Activated T-helper 1 cell treated with anti-CD3 and anti-CD28 coated beads, Interleukin-2, amount 50 U/mL, for 16 hours (primary cell): ENCODE results near the gene FBRSL1.

Experiments used
- DNase-seq, 2 donors: peaks; one replicate each; pipeline ENCODE4 v3.0.0-alpha.2; 2020; ENCODE audit warnings: low read depth in 1 of 2, low spot score in 1 of 2

The FBRSL1 gene

DNA sequence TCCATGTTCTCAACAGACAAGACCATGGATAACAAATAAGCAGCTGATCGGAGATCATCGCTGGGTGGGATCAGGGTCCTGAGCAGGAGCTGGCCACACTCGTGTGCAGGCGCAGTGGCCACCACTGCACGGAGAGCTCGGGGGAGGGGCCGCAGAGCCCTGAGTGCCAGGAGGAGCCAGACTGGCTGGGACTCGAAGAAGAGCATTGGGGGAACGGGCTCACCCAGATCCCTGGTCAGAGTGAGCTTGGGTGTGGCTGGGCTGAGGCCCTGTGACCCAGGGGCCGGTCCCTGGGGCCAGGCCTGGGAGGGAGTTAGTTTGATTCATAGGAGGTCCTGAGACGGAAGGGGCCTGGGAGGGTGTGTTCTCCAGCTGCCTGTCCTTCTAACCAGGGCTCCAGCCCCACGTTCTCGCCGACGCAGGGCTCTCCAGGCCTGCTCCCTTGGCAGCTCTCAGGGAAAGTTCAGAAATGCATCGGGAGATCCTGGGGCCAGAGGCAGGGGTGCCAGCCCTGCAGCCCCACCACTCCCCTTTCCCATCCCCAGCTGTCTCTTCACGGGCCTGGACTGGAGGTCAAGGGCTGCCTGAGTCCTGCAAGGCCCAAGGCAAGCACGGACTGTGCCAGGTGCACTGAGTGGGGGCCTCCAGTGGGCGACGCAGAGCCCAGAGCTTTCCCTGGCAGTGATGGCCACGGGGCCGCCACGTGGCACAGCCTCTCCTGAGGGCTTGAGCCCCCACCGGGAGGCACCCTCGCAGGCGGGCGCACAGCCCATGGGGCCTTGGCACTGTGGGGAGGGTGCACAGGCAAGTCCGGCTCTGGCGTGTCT is 48.1 kb downstream of the FBRSL1 start:
- no peak for DNase-seq

DNA sequence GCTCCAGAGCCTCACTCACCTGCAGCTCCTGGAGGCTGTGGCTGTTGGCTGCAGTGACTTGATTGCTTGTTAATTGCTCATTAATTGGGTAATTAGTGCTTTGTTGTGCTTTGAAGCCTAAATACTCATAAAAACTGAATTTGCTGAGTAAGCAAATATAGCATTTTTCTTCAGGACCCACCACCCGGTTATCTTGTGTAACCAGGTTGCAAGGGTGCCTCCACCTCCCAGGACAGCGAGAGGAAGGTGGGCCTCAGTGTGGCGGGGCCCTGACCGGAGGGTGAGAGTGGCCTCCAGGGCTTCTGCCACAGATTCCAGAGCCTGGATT is 48.7 kb downstream of the FBRSL1 start:
- DNase-seq = no peak

DNA sequence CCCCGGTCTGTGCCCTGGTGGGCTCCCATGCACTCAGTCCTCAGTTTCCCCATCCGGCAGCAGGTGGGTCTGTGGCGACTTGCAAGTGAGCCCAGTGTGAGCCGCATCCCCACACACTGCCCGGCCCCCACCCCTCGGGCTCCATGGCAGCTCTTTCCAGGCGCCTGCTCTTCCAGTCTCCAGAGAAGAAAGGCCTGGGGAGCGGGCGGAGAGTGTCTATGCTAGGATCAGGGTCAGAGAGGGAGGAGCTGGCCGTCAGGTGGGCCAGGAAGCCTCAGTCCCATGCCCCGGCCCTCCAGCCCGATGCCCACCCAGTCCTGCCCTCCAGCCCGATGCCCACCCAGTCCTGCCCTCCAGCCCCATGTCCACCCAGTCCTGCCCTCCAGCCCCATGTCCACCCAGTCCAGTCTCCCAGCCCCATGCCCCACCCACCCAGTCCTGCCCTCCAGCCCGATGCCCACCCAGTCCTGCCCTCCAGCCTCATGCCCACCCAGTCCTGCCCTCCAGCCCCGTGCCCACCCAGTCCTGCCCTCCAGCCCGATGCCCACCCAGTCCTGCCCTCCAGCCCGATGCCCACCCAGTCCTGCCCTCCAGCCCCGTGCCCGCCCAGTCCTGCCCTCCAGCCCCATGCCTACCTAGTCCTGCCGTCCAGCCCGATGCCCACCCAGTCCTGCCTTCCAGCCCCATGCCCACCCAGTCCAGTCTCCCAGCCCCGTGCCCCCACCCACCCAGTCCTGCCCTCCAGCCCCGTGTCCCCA is 49.2 kb downstream of the FBRSL1 start:
- no peak for DNase-seq

DNA sequence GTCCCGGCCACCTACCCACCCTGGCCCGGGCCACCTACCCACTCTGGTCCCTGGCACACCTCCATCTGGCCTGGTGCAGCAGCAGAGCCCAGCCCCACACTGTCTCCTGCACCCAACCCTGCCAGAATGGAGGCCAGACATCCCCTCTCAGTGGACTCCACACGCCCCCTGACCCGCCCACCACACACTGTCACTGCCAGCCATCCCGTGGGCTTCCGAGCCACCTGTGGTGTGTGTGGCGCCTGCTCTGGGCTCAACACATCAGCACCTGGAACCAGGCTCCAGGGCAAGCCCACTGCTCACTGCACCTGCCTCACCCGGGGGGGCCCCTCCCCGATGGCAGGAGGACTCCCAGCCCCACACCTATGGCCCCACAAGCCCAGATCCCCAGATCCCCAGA is 50.5 kb downstream of the FBRSL1 start:
- DNase-seq = no peak

DNA sequence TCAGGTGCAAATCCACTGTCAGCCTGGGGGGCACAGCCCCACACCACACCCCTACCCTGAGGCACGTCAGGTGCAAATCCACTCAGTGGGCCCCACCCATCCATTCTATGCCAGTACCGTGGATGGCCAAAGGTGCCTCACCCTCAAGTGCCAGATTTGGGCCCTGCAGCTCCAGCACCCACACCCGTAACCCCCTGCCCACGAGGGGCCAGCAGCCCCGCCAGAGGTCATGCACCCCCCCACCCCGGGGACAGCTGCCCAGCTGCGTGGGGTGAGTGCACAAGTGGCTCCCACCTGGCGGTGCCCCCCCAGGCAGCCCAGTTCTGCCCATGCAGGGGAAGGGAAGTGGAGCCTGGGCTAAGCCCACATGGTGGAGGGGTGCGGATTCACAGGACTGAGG is 51.2 kb downstream of the FBRSL1 start:
- no peak for DNase-seq

DNA sequence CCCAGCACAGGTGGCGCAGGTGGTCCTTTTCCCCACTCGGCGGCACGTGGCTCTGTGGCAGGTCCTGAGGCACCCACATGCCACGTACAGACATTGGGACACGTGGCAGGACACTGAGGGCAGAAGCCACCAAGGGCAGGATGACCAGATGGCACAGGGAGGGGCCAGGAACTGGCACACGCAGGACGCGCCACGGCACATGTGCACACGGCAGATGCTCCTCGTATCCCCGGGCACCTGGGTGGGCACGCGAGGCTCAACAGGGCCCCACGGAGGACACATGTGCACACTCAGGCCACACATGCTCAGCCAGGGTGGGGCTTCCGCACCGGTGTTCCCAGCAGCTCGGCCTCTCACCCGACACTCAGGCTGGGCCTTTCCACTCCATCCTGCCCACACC is 52.0 kb downstream of the FBRSL1 start:
- DNase-seq = no peak

DNA sequence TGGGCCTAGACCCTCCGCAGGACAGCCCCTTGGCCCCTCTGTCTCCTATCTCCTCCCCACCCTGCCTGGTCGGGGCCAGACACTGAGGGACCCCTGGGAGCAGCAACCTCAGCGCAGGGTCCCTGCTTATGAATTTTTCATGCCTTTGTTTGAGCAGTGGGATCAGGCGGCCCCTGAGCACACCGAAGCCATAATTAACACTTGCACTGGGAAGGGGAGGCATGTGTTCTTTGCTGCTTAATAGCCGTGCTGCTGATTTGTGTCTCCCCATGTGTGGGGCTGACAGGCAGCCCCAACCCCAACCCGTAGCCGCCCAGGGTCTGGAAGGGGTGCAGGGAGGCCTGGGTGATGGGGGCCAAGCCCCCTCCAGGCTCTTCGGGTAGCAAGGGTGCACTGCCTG is 52.7 kb downstream of the FBRSL1 start:
- DNase-seq = no peak

DNA sequence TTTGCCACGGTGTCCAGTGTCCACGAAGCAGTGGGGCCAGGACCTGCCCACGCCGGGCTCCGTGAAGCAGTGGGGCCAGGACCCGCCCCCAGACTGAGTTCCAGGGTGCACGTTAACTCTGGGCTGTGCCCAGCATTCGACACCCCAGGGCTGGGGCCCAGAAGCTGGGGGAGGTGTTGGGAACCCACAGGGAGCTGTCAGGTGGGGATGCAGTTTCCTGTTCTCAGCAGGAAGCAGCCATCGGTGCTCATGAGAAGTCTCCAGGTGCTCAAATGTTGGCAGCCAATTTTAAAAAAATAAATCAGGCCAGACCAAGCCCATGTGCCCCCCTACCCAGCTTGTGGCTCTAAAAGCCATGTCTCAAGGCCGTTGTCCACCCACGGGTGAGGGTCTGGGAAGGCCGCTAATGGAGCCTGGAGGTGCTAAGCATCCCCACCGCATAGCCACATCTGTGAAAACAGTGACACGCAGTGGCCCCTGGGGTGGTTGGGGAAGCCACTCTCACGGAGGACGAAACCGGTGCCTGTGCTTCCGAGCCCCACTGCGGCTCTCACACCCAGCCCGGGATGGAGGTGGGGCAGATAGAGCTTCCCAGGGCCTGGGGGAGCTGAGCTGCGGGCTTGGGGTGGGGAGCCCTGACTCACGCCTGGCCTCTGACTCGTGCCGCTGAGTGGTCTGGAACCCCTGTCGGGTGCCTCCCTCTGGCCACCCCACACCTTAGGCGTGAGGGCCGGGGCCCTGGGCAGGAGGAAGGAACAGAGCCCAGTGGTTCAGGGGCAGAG is 53.5 kb downstream of the FBRSL1 start:
- no peak for DNase-seq

DNA sequence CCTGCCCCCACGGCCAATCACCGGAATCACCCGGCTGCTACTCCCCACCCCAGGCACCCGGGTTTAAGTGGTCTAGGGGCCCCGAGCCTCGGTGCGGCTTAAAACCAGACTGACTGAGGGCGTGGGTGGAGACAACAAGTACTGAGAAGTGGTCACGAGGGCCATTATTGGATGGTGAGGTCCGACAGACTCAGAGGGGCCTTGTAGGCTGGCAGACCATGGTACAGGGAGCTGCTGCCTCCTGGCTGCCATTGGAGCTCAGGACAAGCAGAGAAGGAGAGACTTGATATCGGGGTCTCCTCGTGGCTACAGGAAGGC is 54.1 kb downstream of the FBRSL1 start:
- no peak for DNase-seq

DNA sequence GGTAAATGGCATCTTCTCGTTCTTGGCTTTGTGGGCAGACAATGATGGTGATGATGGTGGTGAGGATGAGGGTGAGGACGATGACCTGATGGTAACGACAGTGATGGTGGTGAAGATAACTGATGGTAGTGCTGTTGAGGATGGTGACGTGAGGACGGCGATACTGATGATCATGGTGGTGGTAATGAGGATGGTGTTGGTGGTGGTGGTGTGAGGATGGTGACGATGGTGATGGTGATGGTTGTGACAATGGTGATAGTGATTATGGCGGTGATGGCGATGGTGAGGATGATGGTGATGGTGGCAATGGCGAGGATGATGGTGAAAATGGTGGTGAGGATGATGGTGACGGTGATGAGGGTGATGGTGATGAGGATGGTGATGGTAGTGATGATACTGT is 54.5 kb downstream of the FBRSL1 start:
- DNase-seq = no peak

DNA sequence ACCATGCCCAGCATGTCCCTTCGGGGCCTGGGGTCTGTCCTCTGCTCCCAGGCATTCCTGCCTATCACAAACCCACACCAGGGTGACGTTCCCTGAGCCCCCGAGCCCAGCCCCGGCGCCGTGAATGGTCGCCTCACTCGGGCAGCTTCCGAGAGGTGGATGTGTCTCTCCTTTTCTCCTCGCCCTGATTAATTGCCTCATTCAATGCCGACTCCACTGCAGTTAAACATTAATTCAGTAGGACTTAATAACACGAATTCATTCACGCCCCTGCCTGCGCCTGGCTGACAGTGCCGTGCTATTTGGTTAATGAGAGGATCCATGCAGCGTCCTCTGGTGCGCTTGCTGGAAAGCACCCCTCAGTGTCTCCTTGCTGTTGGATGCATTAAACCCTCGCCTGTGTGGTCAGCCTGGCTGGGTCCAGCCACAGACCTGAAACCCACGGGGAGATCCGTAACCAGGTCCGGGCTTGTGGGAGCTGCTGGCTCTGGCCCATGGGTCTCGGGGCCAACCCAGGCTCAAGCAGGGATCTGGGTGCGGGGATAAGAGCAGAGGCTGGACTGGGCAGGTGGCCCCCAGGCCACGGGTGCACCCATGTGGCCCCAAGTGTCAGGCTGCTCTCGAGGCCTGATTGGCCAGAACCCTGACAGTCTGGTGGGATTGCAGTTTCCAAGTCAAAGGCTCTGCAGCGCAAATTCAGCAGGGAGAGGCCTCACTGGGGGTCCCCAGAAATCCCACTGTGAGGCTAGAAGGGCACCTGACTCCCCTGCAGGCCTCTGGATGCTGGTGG is 55.4 kb downstream of the FBRSL1 start:
- DNase-seq = no peak

DNA sequence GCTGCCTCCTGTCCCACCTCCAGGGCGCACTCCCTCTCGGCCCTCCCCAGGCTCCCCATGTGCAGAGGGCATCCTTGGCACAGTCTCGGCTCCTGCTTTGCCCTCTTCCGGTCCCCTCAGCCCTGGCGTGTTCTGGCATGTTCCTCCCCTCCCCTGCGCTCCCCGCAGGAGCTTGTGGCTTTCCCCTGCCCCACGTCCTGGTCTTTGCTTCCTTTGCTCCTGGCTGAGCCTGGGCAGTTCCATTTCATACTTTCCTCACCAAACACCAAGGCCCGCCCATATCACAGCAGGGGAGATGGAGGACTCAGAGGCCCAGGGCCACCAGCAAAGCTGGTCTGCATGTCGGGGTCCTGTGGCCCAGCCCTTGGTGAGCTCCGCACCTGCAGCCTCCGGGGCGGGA is 56.0 kb downstream of the FBRSL1 start:
- DNase-seq = no peak

DNA sequence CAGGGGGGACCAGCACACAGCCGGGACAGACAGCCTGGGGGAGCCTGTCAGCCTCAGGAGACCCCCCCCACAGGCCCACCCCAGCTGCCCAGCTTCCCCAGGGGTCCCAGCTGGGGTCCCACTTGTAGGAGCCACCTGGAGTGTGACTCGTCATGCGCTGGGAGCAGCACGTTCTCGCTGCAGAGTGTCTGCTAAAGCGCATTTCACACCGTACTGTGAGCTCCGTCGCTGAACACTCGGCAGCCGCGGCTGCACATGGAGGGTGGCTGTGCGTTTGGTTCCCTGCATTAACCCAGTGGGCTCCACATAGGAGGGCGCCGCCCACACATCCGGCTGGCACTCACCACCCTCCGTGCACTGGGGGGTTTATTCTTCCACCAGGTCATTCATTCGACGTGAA is 56.7 kb downstream of the FBRSL1 start:
- DNase-seq = no peak

DNA sequence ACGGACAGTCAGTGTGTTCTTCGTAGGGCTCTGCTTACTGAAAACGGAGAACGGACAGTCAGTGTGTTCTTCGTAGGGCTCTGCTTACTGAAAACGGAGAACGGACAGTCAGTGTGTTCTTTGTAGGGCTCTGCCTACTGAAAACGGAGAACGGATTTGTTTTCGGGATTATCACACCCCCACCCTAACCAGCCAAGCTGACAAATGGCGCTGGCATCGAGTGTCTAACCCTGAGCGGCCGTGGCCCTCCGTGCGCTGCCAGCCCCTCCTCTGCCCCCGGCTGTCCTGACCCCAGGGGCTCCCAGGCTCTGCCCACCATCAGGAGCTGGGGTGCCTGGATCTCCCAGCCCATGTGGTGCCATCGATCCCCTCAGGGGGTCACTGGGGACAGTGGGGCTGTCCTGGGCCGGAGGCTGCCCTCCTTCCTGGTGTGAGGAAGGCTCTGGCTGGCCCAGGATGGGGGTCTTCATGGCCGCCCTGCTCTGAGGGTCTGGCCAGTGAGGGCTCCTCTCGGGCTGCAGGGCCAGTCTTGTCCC is 57.3 kb downstream of the FBRSL1 start:
- DNase-seq = no peak

DNA sequence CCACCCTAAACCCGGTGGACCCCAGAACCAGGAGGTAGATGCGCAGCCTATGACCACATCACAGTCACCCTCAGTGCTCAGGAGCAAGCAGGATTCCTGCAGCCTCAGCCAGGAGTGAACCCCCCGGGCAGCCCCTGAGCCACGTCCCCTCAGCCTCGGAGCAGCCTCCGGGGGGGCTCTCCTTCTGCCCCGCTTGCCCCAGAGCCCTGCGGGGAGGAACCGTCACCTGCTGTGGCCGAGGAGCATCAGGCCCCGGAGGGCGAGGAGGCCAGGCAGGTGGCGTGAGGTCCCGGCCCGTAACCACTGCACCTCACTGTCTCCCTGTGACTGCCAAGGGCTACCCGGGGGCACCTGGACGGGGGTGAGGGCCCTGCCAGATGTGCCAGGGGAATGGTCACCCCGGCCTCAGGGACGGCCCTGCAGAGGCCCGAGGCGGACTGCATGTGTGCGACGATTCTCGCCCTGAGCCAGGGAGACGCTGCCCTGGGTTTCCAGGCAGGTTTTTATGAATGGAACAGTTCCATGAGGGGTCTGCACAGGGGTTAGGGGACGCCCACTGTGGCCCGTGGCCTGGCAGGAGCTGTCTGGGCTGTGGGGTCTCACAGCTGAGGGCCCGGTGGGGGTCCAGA is 58.6 kb downstream of the FBRSL1 start:
- no peak for DNase-seq

DNA sequence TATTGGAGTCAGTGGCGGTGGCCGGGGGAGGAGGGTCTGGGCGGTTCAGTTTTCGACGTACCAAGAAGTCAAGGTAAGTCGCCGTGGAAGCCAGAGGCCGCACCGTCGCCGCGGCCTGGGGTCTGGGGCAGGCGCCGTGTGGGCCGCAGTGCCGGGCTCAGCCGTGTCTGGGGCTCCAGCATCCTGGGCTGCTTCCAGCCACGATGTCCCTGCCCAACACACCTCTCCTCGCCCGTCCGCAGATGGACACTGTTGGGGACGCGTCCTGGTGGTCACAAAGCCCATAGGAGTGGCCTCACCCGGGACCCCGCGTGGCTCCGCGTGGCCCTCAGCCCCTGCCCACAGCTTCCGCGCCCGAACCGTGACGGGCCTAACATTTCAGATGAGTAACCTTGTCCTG is 59.1 kb downstream of the FBRSL1 start:
- DNase-seq = no peak

DNA sequence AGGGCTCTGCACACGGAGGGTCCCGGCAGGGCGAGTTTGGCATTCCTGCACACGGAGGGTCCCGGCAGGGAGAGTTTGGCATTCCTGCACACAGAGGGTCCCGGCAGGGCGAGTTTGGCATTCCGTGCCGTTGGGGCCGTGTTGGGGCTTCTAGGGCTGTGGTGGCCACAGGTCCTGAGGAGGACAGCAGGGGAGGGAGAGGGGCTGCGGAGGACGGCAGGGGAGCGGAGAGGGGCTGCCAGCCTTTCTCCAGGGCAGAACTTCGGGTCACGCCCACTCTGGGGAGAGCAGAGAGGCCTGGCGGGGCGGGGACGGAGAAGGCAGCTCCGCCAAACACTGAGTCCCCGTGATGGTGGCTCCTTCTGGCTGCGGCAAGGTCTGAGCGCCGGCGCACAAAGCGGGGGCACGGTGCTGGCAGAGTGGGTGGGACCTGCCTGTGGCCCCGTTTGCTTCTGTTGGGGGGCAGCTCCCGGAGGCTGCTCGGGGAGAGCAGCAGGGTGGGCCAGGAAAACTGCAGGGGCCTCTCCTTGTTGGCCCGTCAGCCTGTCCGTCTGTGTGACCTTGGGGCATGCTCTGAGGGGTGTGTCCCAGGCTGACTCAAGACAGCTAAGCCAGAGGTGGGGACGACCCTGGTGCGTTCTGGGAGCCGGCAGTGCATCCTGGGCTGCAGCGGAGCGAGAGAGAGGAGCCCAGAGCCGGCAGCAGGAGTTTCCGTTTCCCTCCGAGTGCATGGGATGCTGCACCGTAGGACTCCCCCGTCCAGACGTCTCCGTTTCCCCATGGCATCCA is 60.3 kb downstream of the FBRSL1 start:
- DNase-seq = no peak

DNA sequence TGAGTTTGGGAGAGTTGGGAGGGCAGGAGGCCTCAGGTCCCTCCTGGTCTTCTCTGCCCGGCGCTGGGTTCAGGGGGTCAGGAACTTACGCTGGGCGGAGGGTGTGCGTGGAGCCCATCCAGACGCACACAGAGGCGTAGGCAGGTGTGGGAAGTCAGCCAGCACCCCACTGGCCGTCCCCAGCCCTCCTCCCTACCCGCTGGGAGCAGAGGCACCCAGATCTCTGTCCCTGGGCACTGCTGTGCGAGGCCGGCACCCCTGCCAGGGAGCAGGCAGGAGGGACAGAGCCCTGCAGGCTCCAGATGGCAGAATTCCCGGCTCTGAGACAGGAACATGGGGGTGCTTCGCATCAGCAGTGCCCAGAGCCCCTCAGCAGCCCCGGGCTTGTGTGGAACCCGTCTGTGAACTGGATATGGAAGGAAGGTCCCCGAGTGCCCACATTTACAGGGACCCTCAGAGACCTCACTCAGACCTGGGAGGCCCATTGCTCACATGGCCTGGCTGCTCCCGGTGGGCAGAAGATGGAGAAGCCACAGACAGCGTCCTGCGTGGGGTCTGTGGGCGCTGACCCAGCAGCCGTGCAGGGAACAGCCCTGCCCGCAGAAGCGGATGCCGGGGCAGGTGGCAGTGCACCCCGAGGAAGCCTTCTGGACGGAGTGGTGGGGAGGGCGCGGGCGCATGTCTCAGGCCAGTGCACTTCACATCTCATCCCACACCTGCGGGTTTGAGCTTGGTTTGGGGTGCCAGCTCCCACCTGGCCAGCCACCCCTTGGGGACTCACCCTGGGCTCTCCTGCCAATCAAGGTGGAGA is 61.1 kb downstream of the FBRSL1 start:
- no peak for DNase-seq

DNA sequence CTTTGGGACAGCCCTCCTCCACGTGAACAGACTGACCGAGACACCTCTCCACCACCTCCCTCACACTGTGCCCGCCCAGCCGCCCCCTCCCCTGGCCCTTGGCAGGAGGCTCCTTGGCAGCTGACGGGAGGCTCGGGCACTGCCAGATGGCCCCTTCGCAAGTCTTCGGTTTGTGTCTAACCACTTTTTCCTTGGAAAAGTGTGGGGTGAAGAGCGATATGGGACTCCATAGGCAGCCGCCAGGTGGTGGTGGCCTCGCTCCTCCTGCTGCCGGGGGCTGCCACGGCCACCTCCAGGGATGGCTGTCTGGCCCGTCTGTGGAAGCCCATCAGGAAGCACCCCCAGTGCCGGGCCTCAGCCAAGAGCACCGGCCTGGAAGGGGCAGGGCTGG is 61.7 kb downstream of the FBRSL1 start:
- no peak for DNase-seq
